ENCODE measurements around the gene FASTK.
A peak's percentile ranks its signal among the peaks of the same experiment; 100 is the strongest.

FASTK gene, protein sequence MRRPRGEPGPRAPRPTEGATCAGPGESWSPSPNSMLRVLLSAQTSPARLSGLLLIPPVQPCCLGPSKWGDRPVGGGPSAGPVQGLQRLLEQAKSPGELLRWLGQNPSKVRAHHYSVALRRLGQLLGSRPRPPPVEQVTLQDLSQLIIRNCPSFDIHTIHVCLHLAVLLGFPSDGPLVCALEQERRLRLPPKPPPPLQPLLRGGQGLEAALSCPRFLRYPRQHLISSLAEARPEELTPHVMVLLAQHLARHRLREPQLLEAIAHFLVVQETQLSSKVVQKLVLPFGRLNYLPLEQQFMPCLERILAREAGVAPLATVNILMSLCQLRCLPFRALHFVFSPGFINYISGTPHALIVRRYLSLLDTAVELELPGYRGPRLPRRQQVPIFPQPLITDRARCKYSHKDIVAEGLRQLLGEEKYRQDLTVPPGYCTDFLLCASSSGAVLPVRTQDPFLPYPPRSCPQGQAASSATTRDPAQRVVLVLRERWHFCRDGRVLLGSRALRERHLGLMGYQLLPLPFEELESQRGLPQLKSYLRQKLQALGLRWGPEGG

DNA sequence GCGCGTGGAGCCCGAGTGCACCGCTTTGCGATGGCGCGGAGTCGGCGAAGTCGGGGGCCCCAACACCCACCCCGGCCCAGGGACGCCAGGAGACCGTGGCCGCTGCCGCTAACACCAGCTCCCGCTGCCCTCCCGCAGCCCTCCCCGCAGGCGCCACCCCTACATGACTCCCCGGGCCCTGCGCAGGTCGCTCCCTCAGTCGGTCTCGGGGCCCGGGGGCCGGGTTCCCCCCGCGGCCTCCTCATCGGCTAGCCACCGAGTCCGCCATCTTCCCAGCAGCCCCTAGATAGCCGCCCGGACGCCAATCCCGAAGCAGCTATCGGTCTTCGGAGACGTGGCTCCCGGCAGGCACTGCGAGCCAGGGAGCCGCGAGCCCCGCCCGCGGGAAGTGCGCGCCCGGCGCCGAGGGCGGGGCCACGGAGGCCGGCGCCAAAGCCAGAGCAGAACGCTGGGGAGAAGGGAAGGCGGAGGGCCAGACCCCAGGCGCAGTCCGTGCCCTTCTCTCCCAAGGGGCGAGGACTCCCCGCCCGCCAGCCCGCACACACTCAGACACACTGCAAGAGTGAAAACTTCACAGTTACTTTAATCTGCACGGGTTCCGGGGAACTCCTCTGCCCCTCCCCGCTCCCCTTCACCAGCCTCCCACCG, at the start of gene FASTK:
Gene FASTK (minus strand): TSS at position 288 of the 648 bp plus-strand sequence. CDS start 43 bp downstream, at position 245.
- peak; percentile 83 for DNase-seq (ENCODE audit: low read depth)

DNA sequence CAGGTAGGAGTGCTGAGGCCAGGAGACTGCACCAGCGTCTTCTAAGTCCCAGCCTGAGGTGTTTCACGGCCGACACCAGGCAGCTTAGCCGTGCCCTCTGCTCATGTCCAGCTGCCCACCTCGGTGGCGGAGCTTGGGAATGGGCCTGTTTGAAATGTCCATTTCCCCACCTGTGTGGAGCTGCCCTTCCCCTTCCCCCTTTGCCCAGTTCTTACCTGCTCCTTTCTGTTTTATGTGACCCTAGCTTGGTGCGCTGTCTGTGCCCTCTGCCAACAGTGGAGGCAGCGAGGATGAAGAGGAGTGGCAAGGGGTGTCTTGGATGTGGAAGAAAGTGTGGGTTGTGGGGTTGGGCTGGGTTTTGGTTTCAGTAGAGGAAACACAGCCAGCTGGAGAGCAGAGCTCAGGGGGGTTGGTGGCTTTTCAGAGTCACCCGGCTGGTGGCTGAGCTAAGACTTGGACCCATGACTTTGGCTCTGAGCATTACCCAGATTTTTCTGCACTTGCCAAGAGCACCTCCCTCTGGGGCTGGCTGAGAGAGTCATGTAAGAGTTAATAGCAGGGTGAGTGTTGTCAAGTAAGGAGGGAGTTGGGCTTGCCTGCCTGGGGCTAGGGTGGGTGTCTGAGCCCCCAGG, 49.5 kb upstream of the FASTK start:
- DNase-seq (ENCODE audit: low read depth) = no peak

DNA sequence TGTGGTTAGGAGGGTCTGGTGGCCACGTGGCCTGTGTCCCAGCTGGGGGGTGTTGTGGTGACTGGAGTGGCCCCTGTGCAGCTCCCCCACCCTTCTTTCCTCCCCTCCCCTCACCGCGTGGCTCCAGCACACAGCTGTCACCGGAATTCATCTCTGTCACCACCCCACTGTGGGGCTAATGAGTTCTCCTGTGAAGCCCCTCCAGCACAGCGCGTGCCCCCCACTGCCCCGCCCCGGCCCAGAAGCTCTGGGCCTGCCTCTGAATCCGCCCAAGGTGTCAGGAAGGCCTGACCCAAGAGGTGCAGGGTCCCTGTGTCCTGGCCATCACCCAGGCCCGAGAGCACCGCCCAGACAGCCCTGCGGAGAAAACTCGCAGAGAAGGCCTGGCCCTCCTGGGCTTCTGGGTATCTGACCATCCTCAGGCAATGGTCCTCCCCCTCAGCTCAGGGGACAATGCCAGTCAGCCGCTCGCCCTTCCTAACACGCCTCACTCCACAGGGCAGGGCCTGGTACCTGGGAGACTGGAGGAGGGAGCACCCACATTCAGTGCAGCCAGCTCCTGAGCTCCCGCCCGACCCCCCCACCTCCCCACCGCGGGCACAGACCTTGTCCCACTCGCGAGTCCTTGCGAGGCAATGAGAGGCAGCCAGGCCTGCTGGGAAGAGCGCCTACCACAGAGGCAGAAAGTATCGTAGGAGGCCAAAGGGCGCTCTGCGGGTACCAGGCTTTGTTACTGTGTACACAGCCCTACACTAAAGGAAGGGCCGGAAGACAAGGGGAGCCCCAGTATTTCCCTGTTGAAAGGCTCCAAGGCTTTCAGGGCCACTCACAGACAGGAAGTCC, 48.7 kb upstream of the FASTK start:
- no peak for DNase-seq (ENCODE audit: low read depth)

DNA sequence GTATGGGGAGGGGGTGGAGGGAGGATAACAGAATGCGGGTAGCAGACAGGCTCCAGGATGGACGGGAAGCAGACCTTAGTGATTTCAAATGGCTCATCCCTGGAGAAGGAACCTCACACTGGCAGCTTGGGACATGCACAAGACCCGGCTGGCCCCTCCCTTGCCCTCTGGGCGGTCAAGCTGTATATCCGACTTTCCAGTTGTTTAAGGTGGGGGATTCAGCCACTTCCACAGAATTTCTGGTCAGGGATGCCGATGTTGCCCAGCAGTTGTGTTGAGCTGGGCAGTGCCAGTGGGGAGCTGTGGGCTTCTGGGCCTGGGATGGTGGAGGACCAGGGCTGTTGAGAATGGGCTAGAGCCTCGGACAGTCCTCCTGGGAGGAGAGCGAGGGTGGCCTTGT, 48.1 kb upstream of the FASTK start:
- no peak for DNase-seq (ENCODE audit: low read depth)

DNA sequence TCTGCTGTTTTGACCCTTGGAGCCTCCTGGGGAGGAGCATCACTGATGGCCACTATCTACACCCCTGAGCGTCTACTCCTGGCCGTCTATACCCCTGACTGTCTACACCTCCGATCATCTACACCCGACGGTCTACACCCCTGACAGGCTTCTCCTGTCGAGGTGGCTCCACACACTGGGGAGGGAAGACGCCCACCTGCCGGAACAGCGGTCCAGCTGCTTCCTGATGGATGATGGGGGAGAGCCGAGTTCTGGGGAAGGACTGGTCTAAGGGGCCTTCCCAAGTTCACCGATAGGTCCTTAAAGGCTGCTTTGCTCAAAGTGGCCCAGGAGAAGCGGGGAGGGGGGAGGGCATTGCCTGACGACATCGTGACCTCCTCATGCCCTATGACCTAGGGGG, 47.5 kb upstream of the FASTK start:
- DNase-seq (ENCODE audit: low read depth) = no peak

DNA sequence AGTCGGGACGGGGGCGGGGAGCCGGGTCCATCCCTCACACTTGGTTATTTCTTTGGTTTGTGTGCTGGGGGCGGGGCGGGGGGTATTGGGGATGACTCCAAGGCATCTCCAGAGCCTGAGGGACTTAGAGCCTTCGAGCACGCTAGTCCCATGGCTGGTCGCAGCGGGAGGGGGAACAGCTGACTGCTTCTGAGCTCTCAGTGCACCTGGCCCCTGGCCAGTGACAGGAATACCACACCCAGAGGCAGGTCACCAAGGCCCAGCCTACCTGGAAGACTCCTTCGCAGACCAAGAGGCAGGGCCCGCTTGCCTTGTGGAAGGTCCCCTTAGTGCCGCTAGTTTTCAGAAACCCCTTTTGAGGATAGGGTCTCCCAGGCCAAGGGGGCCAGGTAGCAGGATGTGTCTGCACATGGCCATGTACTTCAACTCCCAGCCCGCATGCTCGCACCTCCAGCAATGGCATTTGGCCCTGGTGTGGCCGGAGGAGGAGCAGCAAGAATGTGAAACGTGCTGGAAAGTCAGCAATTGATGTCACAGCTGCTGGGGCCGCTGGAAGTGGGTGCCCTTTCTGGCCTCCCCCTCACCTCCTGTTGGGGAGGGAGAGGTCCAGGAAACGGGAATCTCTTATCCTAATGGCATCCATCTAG, 46.0 kb upstream of the FASTK start:
- DNase-seq (ENCODE audit: low read depth) = no peak

DNA sequence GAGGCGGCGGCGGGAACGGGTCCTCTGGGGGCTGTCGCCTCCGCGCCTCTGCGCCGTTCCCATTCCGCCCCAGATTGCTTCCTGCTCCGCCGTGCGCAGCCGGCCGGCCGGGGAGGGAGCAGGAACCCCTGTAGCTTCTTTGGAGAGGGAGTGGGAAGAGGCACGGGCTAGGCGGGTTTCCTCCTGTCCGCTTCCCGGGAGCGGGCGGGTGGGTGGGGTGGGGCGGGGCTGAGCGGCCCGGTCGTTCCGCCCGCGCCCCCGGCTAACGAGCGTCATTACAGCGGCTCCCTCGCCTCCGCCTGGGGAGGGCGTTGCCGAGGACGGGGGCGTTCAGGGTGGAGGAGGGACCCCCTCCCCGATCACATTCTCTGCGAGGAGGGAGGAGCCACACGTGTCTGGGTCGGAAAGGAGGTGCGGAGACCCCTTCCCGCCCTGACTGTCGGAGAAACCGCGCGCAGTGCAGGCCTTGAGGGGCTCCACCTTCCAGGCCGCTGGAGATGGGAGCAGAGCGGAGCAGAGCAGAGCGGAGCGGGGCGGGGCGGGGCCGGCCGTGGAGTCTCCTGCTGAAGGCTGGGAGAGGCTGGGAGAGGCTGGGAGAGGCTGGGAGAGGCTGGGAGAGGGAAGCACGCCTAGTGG, 45.4 kb upstream of the FASTK start:
- no peak for DNase-seq (ENCODE audit: low read depth)

DNA sequence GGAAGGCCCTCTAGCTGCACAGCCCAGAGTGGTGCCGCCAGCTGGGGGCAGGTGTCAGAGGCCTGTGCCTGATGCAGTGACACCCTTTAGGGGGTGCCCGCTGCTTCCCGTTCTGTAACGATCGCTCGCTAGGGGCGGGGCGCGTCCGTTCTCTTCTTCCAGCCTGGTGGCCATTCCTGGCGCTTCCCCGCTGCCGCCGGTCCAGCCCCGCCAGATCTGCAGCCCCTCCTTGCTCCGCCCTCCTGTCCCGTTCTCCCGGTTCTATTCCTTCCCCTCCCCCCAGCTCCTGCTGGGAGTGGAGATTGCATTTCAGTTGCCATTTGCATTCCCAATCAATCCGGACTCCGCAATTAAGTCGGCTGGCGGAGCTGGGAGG, 44.8 kb upstream of the FASTK start:
- DNase-seq (ENCODE audit: low read depth) = no peak

DNA sequence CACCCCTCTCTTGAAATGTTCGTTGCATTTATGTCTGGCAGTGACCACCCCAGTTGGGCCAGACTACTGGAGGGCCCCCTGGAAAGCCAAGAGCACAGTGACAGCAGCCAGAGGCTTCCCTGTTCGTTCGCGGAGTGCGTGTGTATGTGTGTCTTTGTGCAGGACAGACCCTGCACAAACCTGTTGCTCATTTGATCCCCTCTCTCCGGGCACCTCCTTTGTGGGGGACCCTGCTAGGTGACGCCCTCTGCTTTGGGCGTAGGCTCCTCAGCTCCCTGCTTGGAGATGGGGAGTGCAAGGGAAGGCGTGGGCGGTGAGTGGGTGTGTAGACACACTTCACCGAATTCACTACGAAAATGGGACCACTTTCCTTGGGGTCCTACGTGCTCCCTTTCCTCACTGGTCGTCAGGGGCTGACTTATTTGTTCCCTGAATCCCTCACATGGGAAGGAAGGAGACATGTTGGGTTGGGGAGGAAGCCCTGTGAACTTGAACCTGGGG, 44.3 kb upstream of the FASTK start:
- DNase-seq (ENCODE audit: low read depth) = no peak

DNA sequence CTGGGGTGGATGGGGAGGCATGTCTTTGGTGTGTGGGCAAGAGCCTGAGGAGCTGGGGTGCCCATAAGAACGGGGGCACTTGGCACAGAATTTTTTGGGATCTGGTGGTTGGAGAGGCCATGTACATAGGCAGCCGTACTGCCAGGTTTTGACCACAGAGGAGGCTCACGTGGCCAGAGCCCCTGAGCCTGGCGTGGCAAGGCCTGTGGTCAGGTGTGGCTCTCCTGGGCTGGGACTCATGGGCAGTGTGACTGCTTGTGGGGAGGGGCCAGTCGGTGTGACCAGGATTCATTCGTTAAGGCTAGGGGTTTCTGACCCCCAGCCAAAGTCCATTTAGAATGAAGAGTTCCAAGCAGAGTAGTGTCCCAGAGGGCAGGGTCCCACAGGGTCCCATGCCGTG, 43.9 kb upstream of the FASTK start:
- no peak for DNase-seq (ENCODE audit: low read depth)

DNA sequence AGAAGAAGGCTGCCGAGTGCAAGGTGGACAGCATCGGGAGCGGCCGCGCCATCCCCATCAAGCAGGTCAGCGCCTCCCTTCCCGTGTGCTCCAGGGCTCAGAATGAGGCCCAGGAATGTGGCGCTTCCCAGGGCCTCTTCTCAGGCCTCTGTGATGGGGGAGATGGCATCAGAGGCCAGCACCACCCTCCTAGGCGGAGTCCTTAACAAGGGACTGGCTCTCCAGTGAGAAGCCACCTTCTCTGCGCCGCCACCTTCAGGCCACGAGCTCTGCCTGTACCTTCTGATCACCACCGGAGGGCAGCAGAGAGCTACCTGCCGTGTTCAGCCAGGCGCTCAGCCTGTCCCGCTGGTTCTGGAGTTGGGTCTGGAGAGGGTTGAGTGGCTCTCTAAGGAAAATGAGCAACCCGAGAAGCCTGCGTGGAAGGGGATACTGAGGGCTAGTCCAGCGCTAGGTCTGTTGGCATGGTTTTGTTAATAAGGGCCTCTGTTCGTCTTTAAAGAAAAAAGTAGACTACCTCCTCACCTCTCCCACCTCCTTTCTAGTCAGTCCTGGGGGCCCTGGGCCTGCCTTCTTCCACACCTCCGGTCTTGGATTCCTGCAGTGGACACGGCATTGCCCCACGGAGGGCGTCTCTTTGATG, 43.3 kb upstream of the FASTK start:
- peak; percentile 77 for DNase-seq (ENCODE audit: low read depth)

DNA sequence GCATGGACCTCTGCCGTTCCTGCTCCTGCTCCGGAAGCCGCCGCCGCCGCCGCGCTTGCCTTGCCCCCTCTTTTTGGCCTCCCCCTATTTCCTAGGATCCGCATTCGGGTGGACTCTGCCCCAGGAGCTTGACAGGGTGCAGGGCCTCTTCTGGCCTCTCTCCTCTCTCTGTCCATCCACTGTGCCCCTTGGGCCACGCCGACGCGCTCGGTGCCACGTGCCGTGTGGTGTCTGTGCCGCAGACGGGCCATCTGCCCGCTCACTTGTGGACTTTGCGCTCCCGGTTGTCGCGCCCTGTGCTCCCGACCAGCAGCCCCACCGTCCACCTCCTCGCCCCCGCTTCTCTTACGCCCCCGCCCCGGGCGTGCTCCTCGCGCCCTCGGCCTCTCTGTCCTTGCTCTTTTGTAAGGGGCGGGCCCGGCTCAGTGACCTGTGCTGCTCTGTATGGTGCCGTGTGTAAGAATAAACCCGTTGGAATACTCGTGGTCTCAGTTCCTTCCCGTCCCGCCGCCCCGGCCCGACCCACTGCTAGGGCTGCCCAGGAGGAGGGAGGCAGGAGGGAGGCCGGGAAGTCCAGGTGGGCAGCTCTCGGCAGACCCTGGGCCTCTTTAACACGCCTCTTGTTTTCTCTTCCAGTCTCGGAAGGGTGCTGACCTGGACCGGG, 42.7 kb upstream of the FASTK start:
- no peak for DNase-seq (ENCODE audit: low read depth)

DNA sequence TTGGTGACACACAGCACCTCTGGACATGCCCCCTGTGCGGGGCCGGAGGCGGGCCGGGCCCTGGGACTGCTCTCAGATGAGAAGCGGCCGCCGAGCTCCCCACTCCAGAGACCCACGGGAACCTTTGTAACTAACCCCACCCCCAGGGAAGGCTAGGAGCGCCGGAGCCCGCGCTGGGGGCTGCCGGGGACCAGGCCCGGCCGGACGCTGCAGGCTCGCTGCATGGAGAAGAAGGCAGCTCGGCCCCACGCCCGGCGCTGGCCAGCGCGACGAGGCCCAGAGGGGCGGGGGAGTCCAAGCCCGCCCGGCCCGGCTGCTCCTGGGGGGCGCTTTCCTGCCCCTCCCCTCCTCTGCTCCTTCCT, 42.2 kb upstream of the FASTK start:
- no peak for DNase-seq (ENCODE audit: low read depth)

DNA sequence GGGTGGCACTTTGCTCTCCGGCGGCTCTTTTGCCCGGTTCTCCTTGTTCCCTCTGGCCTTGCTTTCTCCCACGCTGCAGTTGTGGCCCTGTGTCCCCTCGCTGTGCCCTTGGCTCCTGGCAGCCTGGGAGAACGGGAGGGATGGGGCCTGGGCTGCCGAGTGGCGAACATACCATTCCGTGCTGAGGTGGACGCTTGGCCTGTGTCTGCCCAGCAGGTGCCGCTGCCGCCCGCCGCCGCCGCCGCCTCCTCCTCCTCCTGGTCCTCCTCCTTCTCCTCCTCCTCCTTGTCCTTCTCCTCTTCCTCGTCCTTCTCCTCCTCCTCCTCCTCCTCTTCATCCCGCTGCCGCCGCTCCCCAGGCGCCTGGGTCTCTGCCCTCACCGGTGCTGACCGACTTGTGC, 41.7 kb upstream of the FASTK start:
- DNase-seq (ENCODE audit: low read depth) = no peak

DNA sequence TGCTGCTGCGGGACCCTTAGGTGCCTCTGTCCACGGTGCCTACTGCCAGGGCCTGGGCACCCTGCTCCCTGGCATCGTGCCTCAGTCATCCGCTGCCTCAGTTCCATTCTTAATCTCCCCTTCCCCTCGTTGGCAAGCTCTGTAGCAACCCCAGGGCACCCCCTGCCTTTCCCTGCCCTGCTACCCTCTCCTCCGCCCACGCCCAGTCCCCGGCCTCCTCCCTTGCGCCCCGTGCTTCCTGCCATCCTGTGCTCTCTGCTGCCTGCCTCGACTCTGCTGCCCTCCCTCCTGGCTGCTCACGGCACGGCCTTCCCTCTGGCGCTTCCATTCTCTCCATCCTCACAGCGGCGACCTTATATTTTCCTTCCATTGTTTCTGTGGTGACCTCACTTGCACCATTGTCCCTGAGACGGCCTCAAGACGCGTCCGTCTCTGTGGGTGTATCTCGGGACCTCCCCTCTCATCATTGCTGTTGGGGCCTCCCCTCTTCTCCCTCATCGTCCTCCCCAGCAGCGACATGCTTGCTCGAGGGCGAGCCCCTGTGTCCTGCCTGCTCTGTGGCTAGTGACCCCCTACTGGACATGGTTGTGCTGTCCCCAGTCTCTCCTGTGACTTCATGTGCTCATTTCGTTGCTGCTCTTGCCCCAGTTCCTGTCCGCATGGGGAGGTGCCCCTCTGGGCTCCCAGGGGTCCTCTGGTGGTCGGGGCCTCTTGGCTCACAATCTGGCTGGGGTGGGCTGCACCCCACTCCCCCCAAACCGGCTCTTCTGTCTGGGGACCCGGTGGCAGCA, 41.0 kb upstream of the FASTK start:
- no peak for DNase-seq (ENCODE audit: low read depth)

DNA sequence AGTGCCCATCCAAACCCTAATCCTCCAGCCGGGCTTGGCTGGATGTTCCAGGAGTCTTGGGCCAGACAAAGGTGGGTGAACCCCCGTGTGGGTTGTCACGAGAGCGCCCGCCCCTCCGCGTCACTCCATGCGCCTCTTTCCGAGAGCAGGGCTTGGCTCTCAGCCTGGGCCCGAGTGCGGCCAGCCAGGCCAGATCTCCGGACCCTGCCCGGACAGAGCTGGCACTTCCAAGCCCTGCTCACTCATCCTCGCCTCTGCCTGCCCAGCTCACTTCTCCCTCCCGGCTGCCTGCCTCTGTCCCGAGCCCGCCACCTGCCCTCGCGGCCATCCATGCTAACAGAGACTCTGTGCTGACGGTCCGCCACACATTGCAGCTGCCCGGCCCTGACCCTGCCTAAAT, 40.3 kb upstream of the FASTK start:
- no peak for DNase-seq (ENCODE audit: low read depth)

DNA sequence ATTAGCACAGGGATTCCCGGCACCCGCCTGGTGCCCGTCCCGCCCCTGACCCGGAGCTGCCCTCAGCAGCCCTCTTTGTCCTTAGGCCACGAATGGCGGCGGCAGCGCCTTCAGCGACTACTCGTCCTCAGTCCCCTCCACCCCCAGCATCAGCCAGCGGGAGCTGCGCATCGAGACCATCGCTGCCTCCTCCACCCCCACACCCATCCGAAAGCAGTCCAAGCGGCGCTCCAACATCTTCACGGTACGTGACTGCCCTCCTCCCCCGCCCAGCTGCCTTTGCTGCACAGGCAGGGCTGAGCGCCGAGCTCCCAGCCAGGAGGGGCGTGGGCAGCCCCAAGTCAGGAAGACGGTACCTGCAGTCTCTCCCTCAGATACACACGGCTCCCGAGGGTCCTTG, 39.3 kb upstream of the FASTK start:
- no peak for DNase-seq (ENCODE audit: low read depth)

DNA sequence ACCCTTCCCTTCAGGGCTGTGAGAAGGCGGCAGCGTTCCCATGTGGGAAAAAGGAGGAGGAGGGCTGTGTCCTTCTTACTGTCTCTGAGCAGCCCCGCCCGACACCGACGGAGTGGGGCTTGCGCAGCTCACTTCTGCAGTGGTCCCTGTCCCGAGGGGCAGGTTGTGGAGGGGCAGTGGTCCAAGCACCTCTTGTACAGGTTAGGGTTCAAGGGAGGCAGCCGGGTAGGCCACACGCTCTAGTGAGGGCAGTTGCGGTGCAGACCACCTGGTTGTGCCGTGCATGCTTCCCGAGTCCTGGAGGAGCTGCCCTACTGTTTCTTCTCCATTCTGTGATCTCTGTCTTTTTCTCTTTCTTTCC, 38.4 kb upstream of the FASTK start:
- DNase-seq (ENCODE audit: low read depth) = no peak
